IPS-18a (cell line): ENCODE measurements around the gene KHDRBS1.
"Not testable (repeated sequence)": the region's sequence is repeated elsewhere in the genome, so short reads cannot be mapped to it uniquely, and the experiment has no call there.

ENCODE experiments used
- H3K27ac ChIP-seq: one replicate; pipeline ENCODE4 v1.5.1; 2013; ENCODE audit warnings: low read length
- H3K27me3 ChIP-seq: one replicate; pipeline ENCODE4 v1.6.1; 2013; ENCODE audit warnings: mild to moderate bottlenecking, low read length; ENCODE audit not compliant: control insufficient read depth, insufficient read depth
- H3K36me3 ChIP-seq: one replicate; pipeline ENCODE4 v1.6.1; 2013; ENCODE audit warnings: low read depth, low read length; ENCODE audit not compliant: control insufficient read depth
- H3K4me1 ChIP-seq: one replicate; pipeline ENCODE4 v1.6.1; 2013; ENCODE audit warnings: low read depth, low read length; ENCODE audit not compliant: control insufficient read depth
- H3K4me3 ChIP-seq: one replicate; pipeline ENCODE4 v1.5.1; 2013; ENCODE audit warnings: low read length
- H3K9ac ChIP-seq: one replicate; pipeline ENCODE4 v1.6.1; 2013; ENCODE audit warnings: mild to moderate bottlenecking, low read length, moderate library complexity
- H3K9me3 ChIP-seq: one replicate; pipeline ENCODE4 v1.6.1; 2013; ENCODE audit warnings: low read depth, low read length; ENCODE audit not compliant: control insufficient read depth

Gene KHDRBS1

DNA sequence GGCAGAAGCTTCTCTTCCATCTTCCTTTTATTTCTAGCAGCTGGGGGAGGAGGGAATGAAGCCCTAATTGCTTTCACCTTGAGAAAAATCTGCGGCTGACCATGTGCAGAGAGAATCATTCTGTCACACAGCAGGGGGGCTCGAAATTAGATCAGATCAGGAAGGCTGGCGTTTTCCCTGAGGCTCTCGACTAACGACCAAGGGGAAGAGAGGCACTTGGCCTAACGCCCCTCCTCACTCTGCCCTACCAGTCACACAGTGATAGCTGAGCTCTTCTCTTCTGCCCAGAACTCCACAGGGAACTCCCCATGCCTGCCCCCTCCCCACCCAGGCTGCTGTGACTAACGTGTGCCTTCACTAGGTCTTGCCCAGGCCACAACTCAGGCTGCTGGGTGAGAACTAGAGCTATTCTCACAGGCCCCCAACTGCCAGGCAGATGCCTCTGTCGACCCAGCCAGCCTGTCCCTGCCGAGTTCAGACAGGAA, 26.5 kb upstream of the KHDRBS1 start:
- Histone ChIP-seq H3K36me3 (no peaks in the 10 kb centered on the region), H3K27ac (no peak overlapping the region), H3K9ac (no peak overlapping the region)

DNA sequence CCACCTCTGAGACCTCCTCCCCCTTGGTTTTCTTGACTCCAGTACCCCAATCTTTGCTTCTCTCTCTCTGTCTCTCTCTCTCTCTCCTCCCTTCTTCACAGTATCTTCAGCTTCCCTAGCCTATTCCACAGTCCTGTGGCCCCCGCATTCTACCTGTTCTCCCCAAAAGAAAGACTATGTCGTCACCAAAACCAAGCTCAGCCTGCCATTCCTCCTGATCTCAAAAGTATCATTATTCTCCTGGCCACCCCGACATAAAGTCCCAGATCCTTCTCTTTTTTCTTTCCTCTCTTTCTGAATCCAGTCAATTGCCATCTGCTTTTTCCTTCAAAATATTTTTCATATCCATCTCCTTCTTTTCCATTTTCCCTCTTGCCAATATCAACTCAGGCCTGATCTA, 23.7 kb upstream of the KHDRBS1 start:
- H3K9ac ChIP-seq = no peak overlapping the region
- no peaks in the 10 kb centered on the region for H3K9me3 ChIP-seq
- H3K4me3 ChIP-seq = no peak overlapping the region
- no peak overlapping the region for H3K27ac ChIP-seq
- no peaks in the 10 kb centered on the region for H3K27me3 ChIP-seq
- no peaks in the 10 kb centered on the region for H3K4me1 ChIP-seq
- H3K36me3 ChIP-seq = no peaks in the 10 kb centered on the region

More for the DNA sequence above, 26.5 kb upstream of the KHDRBS1 start:
- Histone ChIP-seq H3K27me3 (no peaks in the 10 kb centered on the region), H3K4me3 (no peak overlapping the region), H3K4me1 (no peaks in the 10 kb centered on the region), H3K9me3 (no peaks in the 10 kb centered on the region)

- H3K4me3 ChIP-seq = no peak overlapping the region
- no peak overlapping the region for H3K27ac ChIP-seq
- H3K9ac ChIP-seq = no peak overlapping the region
- H3K27me3 ChIP-seq = no peaks in the 10 kb centered on the region
- no peaks in the 10 kb centered on the region for H3K4me1 ChIP-seq
- H3K9me3 ChIP-seq = no peaks in the 10 kb centered on the region
- no peaks in the 10 kb centered on the region for H3K36me3 ChIP-seq
Measured at GRCh38 chr1:31991182-31991581, 22.5 kb upstream of the KHDRBS1 start.

DNA sequence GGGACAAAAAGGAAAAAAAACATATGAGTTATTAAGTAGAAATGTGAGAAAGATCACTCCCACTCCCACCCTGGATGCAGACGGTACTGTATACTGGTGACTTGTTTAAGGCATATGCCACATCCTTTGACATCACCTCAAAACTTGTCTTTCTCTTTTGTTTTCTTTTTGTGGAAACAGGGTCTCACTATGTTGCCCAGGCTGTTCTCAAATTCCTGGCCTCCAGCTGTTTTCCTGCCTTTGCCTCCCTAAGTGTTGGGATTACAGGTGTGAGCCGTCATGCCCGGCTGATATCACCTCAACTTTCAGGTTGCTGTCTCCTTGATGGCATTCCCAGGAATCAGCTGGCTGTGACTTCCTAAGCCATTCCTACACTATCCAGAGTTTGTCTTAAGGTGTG, 18.4 kb upstream of the KHDRBS1 start:
- Histone ChIP-seq H3K9ac (no peak overlapping the region), H3K36me3 (no peaks in the 10 kb centered on the region), H3K27ac (no peak overlapping the region), H3K4me1 (no peaks in the 10 kb centered on the region), H3K9me3 (no peaks in the 10 kb centered on the region), H3K4me3 (no peak overlapping the region), H3K27me3 (no peaks in the 10 kb centered on the region)

DNA sequence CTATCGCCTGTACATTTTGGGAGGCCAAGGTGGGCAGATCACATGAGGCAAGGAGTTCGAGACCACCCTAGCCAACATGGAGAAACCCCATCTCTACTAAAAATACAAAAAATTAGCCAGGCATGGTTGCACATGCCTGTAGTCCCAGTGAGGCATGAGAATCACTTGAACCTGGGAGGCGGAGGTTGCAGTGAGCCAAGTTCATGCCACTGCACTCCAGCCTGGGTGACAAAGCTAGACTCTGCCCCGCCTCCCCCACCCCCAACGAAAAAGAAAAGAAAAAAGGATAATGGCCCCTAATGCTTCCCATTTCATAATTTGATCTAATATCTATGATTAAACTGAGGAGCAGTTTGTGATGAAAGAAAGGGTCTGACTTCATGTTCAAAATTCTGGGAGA, 17.5 kb upstream of the KHDRBS1 start:
- not testable (repeated sequence) for H3K4me1 ChIP-seq, H3K4me3 ChIP-seq, H3K9ac ChIP-seq, H3K36me3 ChIP-seq, H3K27ac ChIP-seq, H3K9me3 ChIP-seq, H3K27me3 ChIP-seq

DNA sequence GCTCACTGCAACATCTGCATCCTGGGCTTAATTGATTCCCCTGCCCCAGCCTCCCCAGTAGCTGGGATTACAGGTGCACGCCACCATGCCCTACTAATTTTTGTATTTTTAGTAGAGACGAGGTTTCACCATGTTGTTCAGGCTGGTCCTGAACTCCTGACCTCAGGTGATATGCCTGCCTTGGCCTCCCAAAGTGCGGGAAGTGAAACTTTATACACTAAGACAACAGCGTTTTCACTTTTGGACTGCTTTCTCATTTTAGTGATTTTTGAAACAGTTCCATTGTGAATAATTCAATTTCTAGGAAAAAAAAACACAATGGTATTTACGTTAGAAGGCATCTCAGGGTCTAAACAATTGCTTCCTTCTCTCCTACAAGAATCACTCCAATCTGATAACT, 11.8 kb upstream of the KHDRBS1 start:
- Histone ChIP-seq H3K27ac (no peak overlapping the region), H3K27me3 (no peaks in the 10 kb centered on the region), H3K4me1 (no peaks in the 10 kb centered on the region), H3K4me3 (no peak overlapping the region), H3K9me3 (no peaks in the 10 kb centered on the region), H3K9ac (no peak overlapping the region), H3K36me3 (no peaks in the 10 kb centered on the region)

- H3K4me1 ChIP-seq, H3K27ac ChIP-seq, H3K27me3 ChIP-seq, H3K36me3 ChIP-seq, H3K4me3 ChIP-seq, H3K9ac ChIP-seq, H3K9me3 ChIP-seq: not testable (repeated sequence)
Measured at GRCh38 chr1:32002285-32002684, 11.4 kb upstream of the KHDRBS1 start.

GRCh38 chr1:32005522-32005921, 8.1 kb upstream of the KHDRBS1 start:
- Histone ChIP-seq H3K9me3 (no peaks in the 10 kb centered on the region), H3K9ac (no peak overlapping the region), H3K4me1 (peaks cover 3% of the 10 kb centered on the region), H3K4me3 (no peak overlapping the region), H3K27me3 (no peaks in the 10 kb centered on the region), H3K27ac (no peak overlapping the region), H3K36me3 (no peaks in the 10 kb centered on the region)

DNA sequence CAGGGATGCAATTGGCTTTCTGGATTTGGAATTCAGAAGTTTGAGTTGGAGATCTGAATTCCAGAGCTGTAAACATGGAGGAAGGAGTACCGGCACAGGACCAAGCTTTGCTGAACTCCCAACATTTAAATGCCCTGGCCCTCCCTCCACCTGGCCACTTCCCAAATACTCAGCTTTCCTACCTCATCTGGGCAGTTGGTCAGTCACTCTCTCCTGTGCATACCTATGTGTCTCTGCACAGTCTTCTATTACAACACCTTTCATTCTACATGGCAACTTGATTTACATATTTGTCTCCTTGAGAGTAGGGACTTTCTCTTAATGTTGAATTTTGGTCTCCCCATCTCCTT, 6.1 kb upstream of the KHDRBS1 start:
- H3K4me1 ChIP-seq = peaks cover 3% of the 10 kb centered on the region
- H3K4me3 ChIP-seq = no peak overlapping the region
- H3K36me3 ChIP-seq = no peaks in the 10 kb centered on the region
- no peaks in the 10 kb centered on the region for H3K27me3 ChIP-seq
- H3K9me3 ChIP-seq = no peaks in the 10 kb centered on the region
- no peak overlapping the region for H3K9ac ChIP-seq
- H3K27ac ChIP-seq = no peak overlapping the region

DNA sequence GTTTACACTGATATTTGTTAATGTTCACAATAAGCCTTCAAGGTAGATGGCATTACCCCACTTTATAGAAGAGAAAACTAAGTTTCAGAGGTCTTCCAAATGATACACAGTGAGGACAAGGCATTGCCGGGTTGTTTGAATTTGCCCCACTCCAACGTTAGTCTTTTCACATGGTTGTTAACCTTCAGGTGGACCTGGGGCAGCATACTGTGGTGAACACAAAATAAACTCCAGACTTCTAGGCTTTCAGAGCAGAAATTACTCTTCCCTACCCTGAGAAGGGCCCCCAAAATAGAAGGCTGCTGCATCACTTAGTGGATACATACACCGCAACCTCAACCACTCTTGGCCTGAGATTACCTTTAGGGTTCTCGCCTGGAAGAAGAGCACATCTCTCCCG, 3.4 kb upstream of the KHDRBS1 start:
- H3K9me3 ChIP-seq = no peaks in the 10 kb centered on the region
- H3K27me3 ChIP-seq = no peaks in the 10 kb centered on the region
- H3K36me3 ChIP-seq = no peaks in the 10 kb centered on the region
- H3K4me3 ChIP-seq = no peak overlapping the region
- no peak overlapping the region for H3K27ac ChIP-seq
- no peak overlapping the region for H3K9ac ChIP-seq
- peaks cover 10% of the 10 kb centered on the region for H3K4me1 ChIP-seq

- Histone ChIP-seq H3K9me3 (no peaks in the 10 kb centered on the region), H3K4me3 (peak overlapping the region; percentile 93), H3K36me3 (peaks cover 13% of the 10 kb centered on the region), H3K9ac (peak overlapping the region; percentile 93), H3K27ac (peak overlapping the region; percentile 92), H3K4me1 (peaks cover 13% of the 10 kb centered on the region), H3K27me3 (no peaks in the 10 kb centered on the region)
Measured at GRCh38 chr1:32012709-32013385, 821 bp upstream of the KHDRBS1 start.

DNA sequence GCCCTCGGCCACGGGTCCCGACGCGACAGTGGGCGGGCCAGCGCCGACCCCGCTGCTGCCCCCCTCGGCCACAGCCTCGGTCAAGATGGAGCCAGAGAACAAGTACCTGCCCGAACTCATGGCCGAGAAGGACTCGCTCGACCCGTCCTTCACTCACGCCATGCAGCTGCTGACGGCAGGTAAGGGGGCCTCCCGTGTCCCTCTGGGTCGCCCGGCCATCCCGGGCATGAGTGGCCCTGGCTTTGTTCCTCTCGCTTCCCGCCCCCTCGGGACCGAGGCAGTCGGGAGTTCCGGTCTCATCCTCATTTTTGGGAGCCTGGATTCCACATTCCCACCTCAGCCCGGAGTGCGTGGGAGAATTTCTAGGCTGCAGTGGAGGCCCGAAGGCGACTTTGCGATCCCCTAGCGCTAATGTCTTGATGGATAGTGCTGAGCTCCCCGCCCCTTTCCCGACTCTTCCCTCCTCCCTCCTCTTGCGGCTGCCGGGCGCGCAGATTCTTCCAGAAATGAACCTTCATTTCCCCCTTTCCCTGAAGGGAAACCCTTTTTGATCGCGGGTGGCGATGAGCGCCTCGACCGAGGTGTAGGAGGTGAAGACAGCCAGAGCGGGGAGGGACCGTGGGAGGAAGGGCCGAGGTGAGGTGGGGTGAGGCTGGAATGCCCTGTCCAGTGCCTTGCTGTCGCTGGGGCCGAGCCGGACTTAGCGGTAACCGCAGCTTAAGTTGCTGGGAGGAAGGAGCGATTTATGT, 705 bp downstream of the KHDRBS1 start:
- peak overlapping the region; percentile 35 for H3K27ac ChIP-seq
- no peaks in the 10 kb centered on the region for H3K27me3 ChIP-seq
- H3K9ac ChIP-seq = peak overlapping the region; percentile 93
- no peaks in the 10 kb centered on the region for H3K9me3 ChIP-seq
- H3K4me3 ChIP-seq = peak overlapping the region; percentile 93
- H3K4me1 ChIP-seq = peaks cover 13% of the 10 kb centered on the region
- H3K36me3 ChIP-seq = peaks cover 13% of the 10 kb centered on the region
